B cell (primary cell): ENCODE data around the gene RRAS2.

Source experiments
- EZH2 ChIP-seq: IDR thresholded peaks from 2 replicates; pipeline ENCODE4 v1.6.1; 2012; ENCODE audit warnings: borderline replicate concordance, low read depth, mild to moderate bottlenecking, moderate library complexity, low read length; ENCODE audit not compliant: insufficient read depth, poor library complexity, severe bottlenecking
- TF ChIP-seq, protein P1 (sequence below): fragments of 200-600 bp; IDR thresholded peaks from one replicate; pipeline ENCODE4 v1.8.0; 2022; ENCODE audit warnings: antibody characterized with exemption, mild to moderate bottlenecking

DNA sequence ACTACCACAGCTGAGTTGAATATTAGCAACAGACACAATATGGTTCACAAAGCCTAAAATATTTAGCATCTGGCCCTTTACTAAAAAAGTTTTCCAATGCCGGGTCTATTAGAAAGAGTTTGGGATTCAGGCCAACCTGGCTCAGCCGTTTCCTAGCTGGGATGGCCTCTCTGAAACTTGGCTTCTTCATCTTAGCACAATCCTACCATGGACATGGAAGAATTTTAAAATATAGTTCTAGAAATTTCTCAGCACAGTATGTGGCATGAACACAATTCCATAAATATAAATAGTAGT lies 103.8 kb downstream of the RRAS2 start:
- TF ChIP-seq, protein P1, sequence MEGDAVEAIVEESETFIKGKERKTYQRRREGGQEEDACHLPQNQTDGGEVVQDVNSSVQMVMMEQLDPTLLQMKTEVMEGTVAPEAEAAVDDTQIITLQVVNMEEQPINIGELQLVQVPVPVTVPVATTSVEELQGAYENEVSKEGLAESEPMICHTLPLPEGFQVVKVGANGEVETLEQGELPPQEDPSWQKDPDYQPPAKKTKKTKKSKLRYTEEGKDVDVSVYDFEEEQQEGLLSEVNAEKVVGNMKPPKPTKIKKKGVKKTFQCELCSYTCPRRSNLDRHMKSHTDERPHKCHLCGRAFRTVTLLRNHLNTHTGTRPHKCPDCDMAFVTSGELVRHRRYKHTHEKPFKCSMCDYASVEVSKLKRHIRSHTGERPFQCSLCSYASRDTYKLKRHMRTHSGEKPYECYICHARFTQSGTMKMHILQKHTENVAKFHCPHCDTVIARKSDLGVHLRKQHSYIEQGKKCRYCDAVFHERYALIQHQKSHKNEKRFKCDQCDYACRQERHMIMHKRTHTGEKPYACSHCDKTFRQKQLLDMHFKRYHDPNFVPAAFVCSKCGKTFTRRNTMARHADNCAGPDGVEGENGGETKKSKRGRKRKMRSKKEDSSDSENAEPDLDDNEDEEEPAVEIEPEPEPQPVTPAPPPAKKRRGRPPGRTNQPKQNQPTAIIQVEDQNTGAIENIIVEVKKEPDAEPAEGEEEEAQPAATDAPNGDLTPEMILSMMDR = no peak
- no peak for TF ChIP-seq EZH2
